Tongue (tissue), 3 donors: ENCODE results near the gene WAC. TPM values are rescaled to one million over a fixed set of nuclear protein-coding genes. Genes with fewer than 3 reads are reported as not detected.
A peak's percentile ranks its signal among the peaks of the same experiment; 100 is the strongest.

ENCODE experiments used
- DNase-seq: peaks from one replicate; pipeline ENCODE4 v3.0.0-alpha.2; 2015
- small RNA-seq: library from RNA; depleted of rRNA; stranded (forward); fragments of <200 nt; gene quantifications from one replicate; pipeline ENCODE3, GENCODE V24; 2014; ENCODE audit warnings: low replicate concordance
- total RNA-seq: library from RNA; depleted of rRNA; stranded (reverse); fragments of >200 nt; gene quantifications from one replicate; pipeline ENCODE4 v1.2.3, GENCODE V29; 2014

The WAC gene
- total RNA-seq, 1 donor from 2014 or later = 97.9 TPM

DNA sequence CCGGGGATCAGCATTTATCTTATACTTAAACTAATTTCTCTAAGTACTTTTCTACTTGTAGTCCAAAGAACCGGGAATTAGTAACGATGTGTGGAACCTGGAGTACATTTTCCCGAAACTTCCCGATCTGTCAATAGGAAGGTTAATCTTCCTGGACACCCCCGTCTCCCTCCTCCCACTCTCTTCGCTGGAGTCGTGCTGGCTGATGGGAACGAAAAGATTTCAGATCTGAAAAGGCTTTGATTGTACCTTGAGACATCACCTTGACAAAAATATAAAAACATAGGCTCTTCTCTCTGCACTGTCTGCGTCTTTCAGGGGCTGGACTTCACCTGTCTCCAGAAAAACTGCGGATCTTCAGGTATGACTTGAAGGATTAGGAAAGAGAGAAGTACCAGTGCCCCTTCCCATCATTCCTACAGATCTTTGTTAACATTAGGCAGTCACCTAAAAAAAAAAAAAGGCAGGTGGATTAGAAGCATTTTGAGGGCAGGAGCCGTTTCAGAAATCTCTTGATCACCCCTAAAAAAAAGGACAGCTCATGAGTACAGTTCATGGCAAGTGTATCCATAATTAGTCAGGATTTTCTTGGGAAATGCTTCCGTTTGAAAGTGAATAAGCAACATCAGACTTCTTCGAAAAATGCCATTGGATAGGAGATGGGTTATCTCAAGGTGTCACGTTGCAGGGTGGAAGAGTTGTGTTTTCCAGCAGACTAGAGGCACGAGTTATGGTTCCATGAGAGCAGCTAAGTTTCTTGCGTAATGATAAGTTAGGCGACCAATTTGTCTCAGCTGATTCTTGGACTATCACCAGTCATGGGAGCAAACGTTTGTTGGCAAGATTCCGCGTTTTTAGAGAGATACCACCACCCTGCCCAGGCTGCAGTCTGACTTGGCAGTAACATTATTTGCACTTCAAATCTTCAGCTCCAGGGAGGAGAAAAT lies 136.6 kb downstream of the WAC start:
- DNase-seq = peak; percentile 13

Small RNAs within 50 kb of the gene (small RNA-seq; reads per million reads assigned to genes)
- not detected for gene RNU4ATAC6P
- gene RNU6-1067P = not detected

Other genes with a start within 250 kb of the WAC start
- gene MPP7, start 230.1 kb upstream of the WAC start, total RNA-seq = 14.0 TPM
- 2.1 TPM for gene BAMBI, start 144.4 kb downstream of the WAC start, total RNA-seq